ENCODE results near the gene PRR30. TPM values are rescaled to one million over a fixed set of nuclear protein-coding genes. Genes with fewer than 3 reads are reported as not detected.
A peak's percentile ranks its signal among the peaks of the same experiment; 100 is the strongest.

PRR30 gene
- total RNA-seq, 2 experiments from 2014 or later, result not detected

DNA sequence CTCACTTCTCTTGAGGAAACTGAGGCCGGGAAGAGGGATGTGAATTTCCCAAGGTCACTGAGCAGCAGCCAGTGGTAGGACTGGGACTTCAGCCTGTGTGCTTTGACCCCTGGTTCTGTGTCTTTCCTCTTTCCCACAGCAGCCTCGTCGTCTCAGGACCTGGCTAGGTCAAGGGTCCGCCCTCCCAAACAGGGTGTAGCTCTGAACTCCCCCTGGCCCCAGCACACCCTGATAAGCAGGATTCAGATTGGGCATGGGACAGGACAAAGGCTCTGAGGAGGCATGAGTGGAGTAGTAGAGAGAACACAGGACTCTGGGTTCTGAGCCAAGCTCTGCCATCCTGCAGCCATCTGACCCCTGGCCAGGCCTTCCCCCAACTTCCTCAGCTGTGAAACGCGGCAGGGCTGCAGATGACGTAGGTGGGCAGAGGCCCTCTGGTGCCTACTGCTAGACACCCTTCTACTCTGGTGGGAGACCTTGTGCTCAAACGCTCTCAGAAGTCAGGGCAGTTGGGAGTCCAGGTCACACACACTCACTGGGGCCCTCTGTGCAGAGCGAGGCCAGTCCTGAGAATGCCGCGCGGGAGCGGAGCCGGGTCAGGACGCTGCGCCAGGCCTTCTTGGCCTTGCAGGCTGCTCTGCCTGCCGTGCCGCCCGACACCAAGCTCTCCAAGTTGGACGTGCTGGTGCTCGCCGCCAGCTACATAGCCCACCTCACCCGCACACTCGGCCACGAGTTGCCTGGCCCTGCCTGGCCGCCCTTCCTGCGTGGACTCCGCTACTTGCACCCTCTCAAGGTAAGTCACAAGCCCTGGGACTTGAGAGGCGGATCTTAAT is 10.6 kb upstream of the PRR30 start:
- H3K36me3 Mint-ChIP-seq, result no peaks in the 10 kb centered on the region
- H3K4me3 Mint-ChIP-seq, result no peak overlapping the region
- no peak overlapping the region for H3K27ac Mint-ChIP-seq
- no peaks in the 10 kb centered on the region for H3K4me1 Mint-ChIP-seq
- H3K27me3 Mint-ChIP-seq, result peaks cover 12% of the 10 kb centered on the region
- H3K9me3 Mint-ChIP-seq, result no peaks in the 10 kb centered on the region
- ATAC-seq (ENCODE audit: low read depth), result no peak
- POLR2A ChIA-PET, result no interaction called here
- no peak for DNase-seq

DNA sequence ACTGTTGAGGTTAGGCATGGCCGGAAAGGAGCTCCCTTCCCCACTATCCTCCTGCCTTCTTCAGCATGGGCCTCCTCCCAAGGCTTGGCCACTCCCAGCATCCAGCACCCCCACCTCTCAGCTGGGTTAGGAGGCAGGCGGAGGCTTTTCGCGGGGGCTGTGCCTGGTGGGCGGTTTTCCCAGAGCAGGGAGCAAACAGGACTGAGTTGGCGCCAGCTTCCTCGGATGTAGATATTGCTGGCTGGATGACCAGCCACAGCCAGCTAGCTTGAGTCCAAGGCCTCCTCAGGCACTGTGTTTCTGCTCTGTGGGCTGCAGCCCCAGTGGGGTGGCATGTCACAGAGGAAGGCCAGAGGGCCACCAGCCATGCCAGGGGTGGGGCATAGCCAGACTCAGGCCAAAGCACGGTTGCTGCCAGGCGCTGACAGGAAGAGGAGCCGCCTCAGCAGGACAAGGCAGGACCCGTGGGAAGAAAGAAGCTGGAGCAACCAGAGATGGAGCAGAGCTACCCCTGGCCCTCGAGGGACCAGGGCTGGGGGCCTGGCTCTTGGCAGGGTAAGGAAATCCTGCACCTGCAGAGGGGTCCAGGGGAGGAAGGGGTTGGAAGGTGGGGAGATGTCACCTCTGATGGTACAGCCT is 9.7 kb upstream of the PRR30 start, which contains the start of gene TCF23:
Gene TCF23 (plus strand): TSS at position 204 of the 639 bp plus-strand sequence. CDS start 130 bp downstream, at position 334.
- Mint-ChIP-seq H3K27ac (no peak within 1 kb of the TSS), H3K27me3 (peaks cover 19% of the 10 kb centered on the region), H3K36me3 (no peaks in the 10 kb centered on the region), H3K4me3 (no peak within 1 kb of the TSS), H3K4me1 (no peaks in the 10 kb centered on the region), H3K9me3 (no peaks in the 10 kb centered on the region)
- no peak for ATAC-seq (ENCODE audit: low read depth)
- POLR2A ChIA-PET, result no interaction called here
- DNase-seq, result no peak

DNA sequence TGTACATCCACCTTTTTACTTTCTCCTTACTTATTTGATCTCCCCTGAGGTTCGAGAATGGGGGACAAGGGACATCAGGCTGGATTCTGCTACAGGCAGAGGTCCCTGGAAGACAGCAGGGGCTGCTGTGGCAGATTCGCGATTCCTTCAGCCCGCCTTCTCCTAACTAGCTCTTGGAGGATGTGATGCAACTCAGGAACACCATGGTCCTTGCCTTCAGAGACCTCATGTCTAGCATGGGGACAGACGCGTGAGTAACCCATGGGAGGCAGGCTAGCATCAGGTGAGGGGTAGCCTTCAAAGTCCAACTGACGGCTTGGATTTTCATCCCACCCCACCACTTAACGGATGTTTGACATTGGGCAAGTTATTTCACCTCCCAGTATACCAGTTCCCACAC is 8.7 kb upstream of the PRR30 start:
- Mint-ChIP-seq H3K27me3 (peaks cover 27% of the 10 kb centered on the region), H3K27ac (no peak overlapping the region), H3K9me3 (peaks cover 2% of the 10 kb centered on the region), H3K4me3 (no peak overlapping the region), H3K36me3 (peaks cover 2% of the 10 kb centered on the region), H3K4me1 (no peaks in the 10 kb centered on the region)
- POLR2A ChIA-PET, result no interaction called here
- no peak for DNase-seq
- no peak for ATAC-seq (ENCODE audit: low read depth)

DNA sequence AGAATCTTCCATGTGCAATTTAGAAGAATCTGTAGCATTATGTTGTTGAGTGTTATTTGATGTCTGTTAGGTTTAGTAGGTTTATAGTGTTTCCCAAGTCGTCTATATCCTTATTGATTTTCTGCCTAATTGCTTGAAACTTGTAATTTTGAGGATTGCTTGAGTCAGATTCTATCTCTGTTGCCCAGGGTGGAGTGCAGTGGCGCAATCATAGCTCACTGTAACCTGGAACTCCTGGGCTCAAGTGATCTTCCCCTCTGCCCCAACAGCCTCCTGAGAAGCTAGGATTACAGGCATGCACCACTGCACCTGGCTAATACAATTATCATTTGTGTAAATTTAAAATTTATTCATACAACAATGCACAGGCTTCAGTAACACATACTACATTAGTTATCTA is 6.5 kb upstream of the PRR30 start:
- no peak overlapping the region for H3K4me3 Mint-ChIP-seq
- no peaks in the 10 kb centered on the region for H3K4me1 Mint-ChIP-seq
- peaks cover 2% of the 10 kb centered on the region for H3K36me3 Mint-ChIP-seq
- no peak for ATAC-seq (ENCODE audit: low read depth)
- DNase-seq, result no peak
- peaks cover 34% of the 10 kb centered on the region for H3K27me3 Mint-ChIP-seq
- H3K9me3 Mint-ChIP-seq, result peaks cover 2% of the 10 kb centered on the region
- H3K27ac Mint-ChIP-seq, result no peak overlapping the region
- POLR2A ChIA-PET, result no interaction called here

DNA sequence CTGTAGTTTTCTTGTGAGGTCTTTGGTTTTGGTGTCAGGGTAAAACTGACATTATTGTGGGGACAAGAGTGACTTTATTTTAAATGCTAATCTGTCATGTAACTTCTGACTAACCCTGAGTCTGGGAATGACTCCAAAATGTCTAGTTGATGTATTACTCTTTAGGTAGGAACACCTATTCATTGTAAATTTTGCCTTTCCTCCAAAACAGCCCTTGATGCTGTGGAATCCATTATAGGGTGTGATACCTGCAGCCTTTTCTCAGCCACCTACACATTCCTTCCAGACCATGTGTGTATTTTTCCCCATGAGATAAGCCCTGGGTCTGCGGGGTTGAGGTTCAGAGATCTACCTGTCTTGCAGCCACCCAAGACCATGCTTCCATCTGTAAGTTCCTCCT is 4.1 kb upstream of the PRR30 start:
- ATAC-seq (ENCODE audit: low read depth), result no peak
- H3K4me3 Mint-ChIP-seq, result no peak overlapping the region
- POLR2A ChIA-PET, result no interaction called here
- DNase-seq, result no peak
- peaks cover 34% of the 10 kb centered on the region for H3K27me3 Mint-ChIP-seq
- peaks cover 2% of the 10 kb centered on the region for H3K36me3 Mint-ChIP-seq
- no peak overlapping the region for H3K27ac Mint-ChIP-seq
- H3K9me3 Mint-ChIP-seq, result peaks cover 2% of the 10 kb centered on the region
- H3K4me1 Mint-ChIP-seq, result no peaks in the 10 kb centered on the region

DNA sequence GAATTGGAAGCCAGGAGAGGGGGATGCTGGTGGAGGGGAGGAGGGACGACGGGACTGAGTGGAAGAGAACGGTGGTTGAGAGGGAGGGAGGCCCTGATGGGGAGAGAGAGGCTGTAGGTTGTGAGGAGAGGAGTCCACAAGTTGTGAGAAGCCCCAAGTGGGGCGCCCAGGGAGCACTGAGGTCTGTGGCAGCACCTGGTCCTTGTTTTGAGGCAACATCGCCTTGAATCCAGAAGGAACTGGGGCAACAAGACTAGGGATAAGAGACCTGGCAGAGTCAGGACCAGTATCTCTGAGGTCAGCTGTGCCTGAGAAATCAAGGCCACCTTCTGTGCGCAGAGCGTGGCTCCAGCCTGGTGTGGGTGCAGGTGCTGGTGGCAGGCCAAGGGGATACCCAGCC is 1.1 kb downstream of the PRR30 start:
- POLR2A ChIA-PET, result no interaction called here
- DNase-seq, result no peak
- Mint-ChIP-seq H3K4me1 (peaks cover 10% of the 10 kb centered on the region), H3K27ac (peak overlapping the region; percentile 56), H3K4me3 (no peak overlapping the region), H3K27me3 (peaks cover 9% of the 10 kb centered on the region), H3K36me3 (peaks cover 6% of the 10 kb centered on the region), H3K9me3 (peaks cover 1% of the 10 kb centered on the region)
- ATAC-seq (ENCODE audit: low read depth), result no peak

DNA sequence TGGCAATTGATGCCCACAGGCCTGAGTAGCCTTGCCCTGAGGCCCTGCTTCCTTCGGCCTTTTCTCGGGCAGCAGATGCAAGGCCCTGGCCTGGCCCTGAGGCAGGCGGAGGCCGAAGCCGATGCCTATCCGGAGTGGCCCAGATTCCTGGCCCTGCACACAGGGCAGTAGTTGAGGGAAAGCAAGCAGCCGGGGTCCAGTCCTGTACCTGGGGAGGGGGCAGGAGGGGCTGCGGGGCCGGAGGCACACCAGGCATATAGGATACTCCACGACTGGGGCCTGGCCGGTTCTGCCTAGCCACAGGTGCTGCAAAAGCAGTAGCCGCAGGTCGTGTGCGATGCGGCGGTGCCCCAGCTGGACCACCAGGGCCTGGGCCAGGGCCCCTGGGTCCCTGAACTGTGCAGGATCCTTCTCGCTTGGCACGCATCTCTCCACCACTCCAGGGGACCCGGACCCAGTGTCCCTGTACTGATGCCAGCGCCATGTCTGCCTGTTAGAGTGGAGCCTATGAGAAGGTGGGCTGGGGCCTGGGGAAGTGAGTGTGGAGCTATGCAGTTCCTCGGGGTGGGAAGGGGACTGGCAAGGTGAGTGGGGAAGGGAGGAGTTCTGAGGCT is 1.8 kb downstream of the PRR30 start:
- H3K36me3 Mint-ChIP-seq, result peaks cover 7% of the 10 kb centered on the region
- DNase-seq (no peak), ATAC-seq (ENCODE audit: low read depth) (no peak)
- H3K9me3 Mint-ChIP-seq, result no peaks in the 10 kb centered on the region
- H3K27me3 Mint-ChIP-seq, result peaks cover 3% of the 10 kb centered on the region
- H3K27ac Mint-ChIP-seq, result no peak overlapping the region
- H3K4me1 Mint-ChIP-seq, result peaks cover 16% of the 10 kb centered on the region
- no peak overlapping the region for H3K4me3 Mint-ChIP-seq
- POLR2A ChIA-PET, result no interaction called here

DNA sequence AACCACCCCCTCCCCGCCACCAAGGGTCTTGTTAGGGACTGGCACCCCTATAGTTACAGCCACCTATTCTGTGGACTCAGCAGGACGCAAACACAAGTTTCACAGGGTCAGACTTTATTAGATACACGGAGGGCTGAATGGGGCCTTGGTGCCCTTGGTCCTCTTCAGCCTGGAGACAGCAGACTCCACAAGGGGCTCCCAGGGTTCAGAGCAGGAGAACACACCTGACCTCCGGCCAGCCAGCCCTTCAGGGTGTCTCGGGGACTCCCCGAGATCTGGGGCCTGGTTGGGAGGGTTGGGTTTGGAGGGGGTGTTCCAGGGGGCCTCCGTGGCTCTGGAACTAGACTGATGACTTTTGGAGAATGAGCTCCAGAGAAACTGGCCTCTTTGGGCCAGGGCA is 2.5 kb downstream of the PRR30 start:
- H3K27ac Mint-ChIP-seq, result no peak overlapping the region
- POLR2A ChIA-PET, result no interaction called here
- H3K36me3 Mint-ChIP-seq, result peaks cover 7% of the 10 kb centered on the region
- no peak for ATAC-seq (ENCODE audit: low read depth)
- no peak overlapping the region for H3K4me3 Mint-ChIP-seq
- H3K27me3 Mint-ChIP-seq, result no peaks in the 10 kb centered on the region
- DNase-seq, result no peak
- H3K4me1 Mint-ChIP-seq, result peaks cover 17% of the 10 kb centered on the region
- H3K9me3 Mint-ChIP-seq, result no peaks in the 10 kb centered on the region

DNA sequence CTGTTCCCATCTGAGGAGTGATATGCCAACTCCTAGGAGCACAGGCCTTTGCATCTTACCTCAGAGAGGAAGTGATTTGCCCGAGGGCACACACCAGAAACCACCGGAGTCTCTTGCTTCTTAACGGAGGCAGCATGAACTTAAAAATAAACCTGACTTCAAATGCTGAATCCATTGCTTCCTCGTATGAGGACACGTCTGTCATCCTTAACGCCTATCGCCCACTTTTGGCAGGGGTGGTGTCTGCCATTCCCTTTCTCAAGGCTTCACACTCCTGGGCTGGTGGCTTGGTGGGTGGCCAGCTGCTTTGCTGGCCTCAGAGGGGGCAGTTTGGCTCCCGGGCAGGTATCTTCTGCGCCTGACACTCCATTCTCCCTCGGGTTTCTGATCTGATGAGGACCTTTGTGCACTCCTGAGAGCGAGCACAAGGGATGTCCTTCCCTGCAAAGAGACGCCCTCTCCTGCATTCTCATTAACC is 3.7 kb downstream of the PRR30 start:
- Mint-ChIP-seq H3K4me1 (peaks cover 17% of the 10 kb centered on the region), H3K27ac (peak overlapping the region; percentile 97), H3K36me3 (peaks cover 7% of the 10 kb centered on the region), H3K4me3 (peak overlapping the region; percentile 97), H3K27me3 (no peaks in the 10 kb centered on the region), H3K9me3 (no peaks in the 10 kb centered on the region)
- no peak for DNase-seq
- POLR2A ChIA-PET, result interaction anchor here (0.7 to 3.0 kb wide), 5 partner anchors 10 to 77 kb away, joined by 3 to 34 read pairs (median 3); partner anchors contain the start of gene ABHD1
- no peak for ATAC-seq (ENCODE audit: low read depth)

DNA sequence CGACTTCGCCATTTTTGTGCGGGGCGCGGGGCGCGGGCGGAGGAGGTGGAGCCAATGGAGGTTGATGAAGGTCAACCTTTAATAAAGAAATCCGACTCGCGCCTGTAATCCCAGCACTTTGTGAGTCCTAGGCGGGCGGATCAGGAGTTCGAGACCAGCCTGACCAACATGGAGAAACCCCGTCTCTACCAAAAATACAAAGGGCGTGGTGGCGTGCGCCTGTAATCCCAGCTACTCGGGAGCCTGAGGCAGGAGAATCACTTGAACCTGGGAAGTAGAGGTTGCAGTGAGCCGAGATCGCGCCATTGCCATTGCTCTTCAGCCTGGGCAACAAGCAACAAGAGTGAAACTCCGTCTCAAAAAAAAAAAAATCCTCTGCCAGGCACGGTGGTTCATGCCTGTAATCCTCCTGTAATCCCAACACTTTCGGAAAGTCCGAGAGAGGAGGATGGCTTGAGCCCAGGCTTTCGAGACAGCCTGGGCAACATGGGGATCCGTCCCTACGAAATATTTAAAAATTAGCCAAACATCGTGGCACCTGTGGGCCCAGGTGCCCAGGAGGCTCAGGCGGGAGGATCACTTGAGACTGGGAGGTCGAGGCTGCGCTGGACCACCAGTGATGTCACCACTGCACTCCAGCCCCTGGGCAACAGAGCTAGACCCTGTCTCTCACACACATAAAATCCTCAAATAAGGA is 4.3 kb downstream of the PRR30 start:
- POLR2A ChIA-PET, result interaction anchor here (0.7 to 3.0 kb wide), 6 partner anchors 9 to 77 kb away, joined by 3 to 34 read pairs (median 4); partner anchors contain the start of genes ABHD1, ATRAID and SLC5A6
- Mint-ChIP-seq H3K9me3 (no peaks in the 10 kb centered on the region), H3K27ac (peak overlapping the region; percentile 97), H3K4me1 (peaks cover 17% of the 10 kb centered on the region), H3K27me3 (no peaks in the 10 kb centered on the region), H3K4me3 (peak overlapping the region; percentile 97), H3K36me3 (peaks cover 7% of the 10 kb centered on the region)
- ATAC-seq (ENCODE audit: low read depth) (no peak), DNase-seq (no peak)

DNA sequence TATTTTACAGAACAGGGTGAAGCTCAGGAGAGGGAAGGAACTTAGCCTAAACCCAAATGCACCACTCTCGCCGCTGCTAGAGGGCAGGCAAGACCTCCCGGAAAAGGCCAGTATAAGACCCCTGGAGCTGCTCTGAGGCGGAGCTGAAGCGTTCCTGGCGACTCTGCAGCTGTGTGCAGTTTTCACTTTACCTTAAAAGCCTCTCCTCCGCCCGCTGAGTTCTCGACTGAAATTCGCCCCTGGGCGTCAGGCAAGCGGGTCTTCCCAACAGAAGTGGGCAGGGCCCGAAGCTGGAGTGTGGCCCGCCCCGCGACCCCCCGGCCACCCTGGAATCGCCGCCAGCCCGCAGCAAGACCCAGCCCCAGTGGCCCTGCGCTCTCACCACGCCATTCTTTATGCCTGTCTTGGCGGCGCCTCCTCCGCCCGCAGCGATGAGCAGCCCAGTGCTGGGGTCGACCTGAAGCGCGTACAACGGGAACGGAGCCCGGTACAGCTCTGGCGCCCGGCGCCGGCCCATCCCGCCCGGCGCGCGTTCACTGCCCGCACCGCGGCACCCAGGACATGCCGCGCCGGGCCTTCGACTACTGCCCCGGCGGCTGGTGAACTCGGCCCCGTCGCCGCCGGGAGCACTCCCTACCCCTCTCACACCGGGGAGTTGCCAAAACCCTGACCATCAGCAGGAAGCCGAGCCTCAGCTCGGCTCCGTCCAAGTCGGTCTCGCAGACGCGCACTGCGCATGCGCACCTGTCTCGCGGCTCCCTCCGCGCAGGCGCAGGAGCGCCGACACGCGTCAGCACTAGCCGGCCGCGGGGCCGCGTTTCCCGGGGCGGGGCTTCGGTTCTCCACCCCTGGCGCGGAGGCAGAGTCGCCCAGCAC is 5.1 kb downstream of the PRR30 start, which contains the start of gene PREB:
Gene PREB (minus strand): TSS at position 732 of the 876 bp plus-strand sequence. CDS start 215 bp downstream, at position 517.
- DNase-seq (peak; percentile 100), ATAC-seq (ENCODE audit: low read depth) (peak; percentile 96)
- H3K4me3 Mint-ChIP-seq, result peak within 1 kb of the TSS; percentile 97
- POLR2A ChIA-PET, result interaction anchor here (0.6 to 3.0 kb wide), 9 partner anchors 8 to 237 kb away, joined by 3 to 34 read pairs (median 4); partner anchors contain the start of genes ABHD1, ATRAID, CAD and SLC5A6
- H3K36me3 Mint-ChIP-seq, result peaks cover 9% of the 10 kb centered on the region
- H3K27me3 Mint-ChIP-seq, result no peaks in the 10 kb centered on the region
- H3K9me3 Mint-ChIP-seq, result no peaks in the 10 kb centered on the region
- H3K27ac Mint-ChIP-seq, result peak within 1 kb of the TSS; percentile 97
- peaks cover 17% of the 10 kb centered on the region for H3K4me1 Mint-ChIP-seq
